Upper lobe of left lung (tissue), 4 donors: ENCODE data around the gene TENM4.

Experiments used
- EP300 ChIP-seq, 4 donors: sonication (generic); formaldehyde crosslinking; IDR thresholded peaks; one replicate each; pipeline ENCODE4 v1.5.1; 2017; ENCODE audit warnings: antibody characterized with exemption in 4 of 4, control low read depth in 2 of 4
- POLR2AphosphoS5 ChIP-seq, 2 donors: sonication (generic); formaldehyde crosslinking; IDR thresholded peaks; one replicate each; pipeline ENCODE4 v1.5.1; 2017; ENCODE audit warnings: antibody characterized with exemption in 2 of 2
- TF ChIP-seq, protein P1 (sequence below), 6 experiments: fragments of 450-650 bp in 4 of 6; fragments of 200-600 bp in 2 of 6; sonication (generic) in 2 of 6; IDR thresholded peaks; one replicate each; pipeline ENCODE4 v1.5.1; 2016 to 2019; ENCODE audit warnings: antibody characterized with exemption in 6 of 6

DNA sequence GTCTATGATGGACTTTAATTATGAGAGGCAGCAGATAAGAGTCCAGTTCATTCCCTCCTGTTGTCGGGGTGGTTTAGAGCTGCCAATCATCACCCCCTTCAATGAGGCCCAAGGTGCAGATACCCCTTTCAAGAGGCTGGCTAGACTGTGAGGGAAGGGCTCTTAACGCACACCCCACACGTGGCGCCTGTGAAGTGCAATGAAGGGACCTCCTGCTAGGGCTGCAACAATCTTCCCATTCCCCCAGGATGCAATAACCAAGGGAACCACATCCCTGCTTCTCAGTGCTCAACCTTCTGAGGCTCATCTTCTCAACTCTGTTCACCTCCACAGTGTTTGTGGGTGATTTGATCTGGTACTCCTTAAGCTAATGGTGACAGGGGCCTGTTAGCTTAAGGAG lies 19.0 kb downstream of the TENM4 start:
- TF ChIP-seq, protein P1, sequence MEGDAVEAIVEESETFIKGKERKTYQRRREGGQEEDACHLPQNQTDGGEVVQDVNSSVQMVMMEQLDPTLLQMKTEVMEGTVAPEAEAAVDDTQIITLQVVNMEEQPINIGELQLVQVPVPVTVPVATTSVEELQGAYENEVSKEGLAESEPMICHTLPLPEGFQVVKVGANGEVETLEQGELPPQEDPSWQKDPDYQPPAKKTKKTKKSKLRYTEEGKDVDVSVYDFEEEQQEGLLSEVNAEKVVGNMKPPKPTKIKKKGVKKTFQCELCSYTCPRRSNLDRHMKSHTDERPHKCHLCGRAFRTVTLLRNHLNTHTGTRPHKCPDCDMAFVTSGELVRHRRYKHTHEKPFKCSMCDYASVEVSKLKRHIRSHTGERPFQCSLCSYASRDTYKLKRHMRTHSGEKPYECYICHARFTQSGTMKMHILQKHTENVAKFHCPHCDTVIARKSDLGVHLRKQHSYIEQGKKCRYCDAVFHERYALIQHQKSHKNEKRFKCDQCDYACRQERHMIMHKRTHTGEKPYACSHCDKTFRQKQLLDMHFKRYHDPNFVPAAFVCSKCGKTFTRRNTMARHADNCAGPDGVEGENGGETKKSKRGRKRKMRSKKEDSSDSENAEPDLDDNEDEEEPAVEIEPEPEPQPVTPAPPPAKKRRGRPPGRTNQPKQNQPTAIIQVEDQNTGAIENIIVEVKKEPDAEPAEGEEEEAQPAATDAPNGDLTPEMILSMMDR (IDR thresholded peaks at IDR 0.05) = no peak
- TF ChIP-seq POLR2AphosphoS5 (IDR thresholded peaks at IDR 0.05) (no peak), EP300 (IDR thresholded peaks at IDR 0.05) (no peak)
